ENCODE data around the gene ICOS. TPM values are rescaled to one million over a fixed set of nuclear protein-coding genes. Genes with fewer than 3 reads are reported as not detected.
"Not testable (repeated sequence)": the region's sequence is repeated elsewhere in the genome, so short reads cannot be mapped to it uniquely, and the experiment has no call there.

Gene ICOS
- total RNA-seq, 1 donor from 2014 or later = 2.1 TPM

DNA sequence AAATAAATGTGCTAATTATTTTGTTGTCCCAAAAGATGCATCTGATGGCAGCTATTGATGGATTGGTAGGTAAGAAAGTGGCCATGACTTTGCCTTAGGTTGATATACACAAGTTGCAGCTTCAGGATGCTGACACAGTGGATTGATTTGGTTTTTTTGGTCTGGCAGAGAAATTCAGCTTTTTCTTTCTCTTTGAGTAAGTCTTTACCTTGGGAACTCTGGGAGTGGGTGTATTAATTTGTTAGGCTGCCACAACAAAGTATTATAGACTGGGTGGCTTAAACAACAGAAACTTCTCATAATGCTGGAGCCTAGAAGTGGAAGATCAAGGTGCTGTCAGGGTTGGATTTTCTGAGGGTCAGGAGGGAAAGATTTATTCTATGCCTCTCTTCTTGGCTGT lies 19.8 kb upstream of the ICOS start:
- DNase-seq (no peak), ATAC-seq (no peak)
- Histone ChIP-seq H3K9me3 (no peaks in the 10 kb centered on the region), H3K27ac (no peak overlapping the region), H3K27me3 (no peaks in the 10 kb centered on the region), H3K36me3 (no peaks in the 10 kb centered on the region), H3K4me1 (no peaks in the 10 kb centered on the region), H3K4me3 (no peak overlapping the region)
- TF ChIP-seq CTCF (IDR thresholded peaks at IDR 0.05) = no peak
- intact Hi-C loops (cut with DNase I) = no loop called here

DNA sequence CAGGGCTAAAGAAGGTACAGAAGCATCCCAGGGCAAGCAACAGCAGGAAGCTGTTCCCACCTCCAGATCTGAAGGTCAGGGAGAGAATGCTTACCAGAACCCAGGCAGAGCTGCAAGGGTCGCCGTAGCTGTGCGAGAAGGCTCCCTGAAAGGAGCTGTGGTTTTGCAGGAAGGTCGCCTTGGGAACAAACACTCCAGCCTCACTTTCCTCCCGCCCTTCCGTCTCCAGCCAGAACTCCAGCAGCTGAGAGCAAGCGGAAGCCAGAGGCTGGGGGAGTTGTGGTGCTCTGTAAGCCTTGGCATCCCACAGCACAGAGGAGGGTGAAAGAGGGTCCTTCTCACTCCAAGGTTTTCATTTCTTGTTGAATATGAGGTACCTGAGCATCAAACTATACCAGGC lies 18.3 kb upstream of the ICOS start:
- no peaks in the 10 kb centered on the region for H3K4me1 ChIP-seq
- DNase-seq = no peak
- ATAC-seq = no peak
- H3K27me3 ChIP-seq = no peaks in the 10 kb centered on the region
- H3K4me3 ChIP-seq = no peak overlapping the region
- TF ChIP-seq CTCF (IDR thresholded peaks at IDR 0.05) = no peak
- H3K9me3 ChIP-seq = no peaks in the 10 kb centered on the region
- intact Hi-C loops (cut with DNase I) = no loop called here
- no peaks in the 10 kb centered on the region for H3K36me3 ChIP-seq
- H3K27ac ChIP-seq = no peak overlapping the region

DNA sequence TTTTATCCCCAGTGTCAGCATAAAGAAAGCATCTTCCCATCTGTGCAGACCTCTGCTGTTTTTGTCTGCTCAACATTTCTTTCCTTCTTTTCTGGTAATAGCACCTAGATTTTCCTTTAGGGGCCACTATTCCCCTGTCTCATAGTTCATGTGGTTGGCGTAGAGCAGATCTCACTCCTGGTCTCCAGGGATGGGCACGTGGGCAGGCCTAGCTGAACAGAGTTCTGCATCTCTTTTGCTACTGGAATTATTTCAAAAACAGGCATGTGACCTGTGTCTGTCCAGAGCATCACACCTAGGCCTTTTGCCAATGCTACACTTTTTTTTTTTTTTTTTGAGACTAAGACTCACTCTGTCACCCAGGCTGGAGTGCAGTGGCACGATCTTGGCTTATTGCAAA lies 17.7 kb upstream of the ICOS start:
- TF ChIP-seq CTCF (IDR thresholded peaks at IDR 0.05) = no peak
- H3K4me3 ChIP-seq = no peak overlapping the region
- ATAC-seq (no peak), DNase-seq (no peak)
- no peaks in the 10 kb centered on the region for H3K27me3 ChIP-seq
- H3K9me3 ChIP-seq = no peaks in the 10 kb centered on the region
- no peaks in the 10 kb centered on the region for H3K4me1 ChIP-seq
- intact Hi-C loops (cut with DNase I) = no loop called here
- H3K27ac ChIP-seq = no peak overlapping the region
- H3K36me3 ChIP-seq = no peaks in the 10 kb centered on the region

- Histone ChIP-seq H3K4me1 (no peaks in the 10 kb centered on the region), H3K27me3 (no peaks in the 10 kb centered on the region), H3K4me3 (no peak overlapping the region), H3K36me3 (no peaks in the 10 kb centered on the region), H3K9me3 (no peaks in the 10 kb centered on the region), H3K27ac (no peak overlapping the region)
- DNase-seq (no peak), ATAC-seq (no peak)
- no peak for TF ChIP-seq CTCF (IDR thresholded peaks at IDR 0.05)
- intact Hi-C loops (cut with DNase I) = no loop called here
Observed at GRCh38 chr2:203925512-203926158, 10.9 kb upstream of the ICOS start.

GRCh38 chr2:203928849-203929248 lies 7.7 kb upstream of the ICOS start:
- intact Hi-C loops (cut with DNase I) = no loop called here
- Histone ChIP-seq H3K27me3 (no peaks in the 10 kb centered on the region), H3K4me1 (no peaks in the 10 kb centered on the region), H3K36me3 (no peaks in the 10 kb centered on the region), H3K4me3 (no peak overlapping the region), H3K27ac (no peak overlapping the region), H3K9me3 (no peaks in the 10 kb centered on the region)
- no peak for DNase-seq
- ATAC-seq = no peak
- TF ChIP-seq CTCF (IDR thresholded peaks at IDR 0.05) = peak; percentile 48

- ATAC-seq; intact Hi-C loops (cut with DNase I); H3K4me3 ChIP-seq; H3K9me3 ChIP-seq; H3K27me3 ChIP-seq; H3K36me3 ChIP-seq; H3K4me1 ChIP-seq; H3K27ac ChIP-seq; DNase-seq: not testable (repeated sequence)
Observed at GRCh38 chr2:203931262-203931661, 5.3 kb upstream of the ICOS start.

Data from upper lobe of right lung (tissue), 1 donor.